ENCODE measurements around the gene TRPM8.

DNA sequence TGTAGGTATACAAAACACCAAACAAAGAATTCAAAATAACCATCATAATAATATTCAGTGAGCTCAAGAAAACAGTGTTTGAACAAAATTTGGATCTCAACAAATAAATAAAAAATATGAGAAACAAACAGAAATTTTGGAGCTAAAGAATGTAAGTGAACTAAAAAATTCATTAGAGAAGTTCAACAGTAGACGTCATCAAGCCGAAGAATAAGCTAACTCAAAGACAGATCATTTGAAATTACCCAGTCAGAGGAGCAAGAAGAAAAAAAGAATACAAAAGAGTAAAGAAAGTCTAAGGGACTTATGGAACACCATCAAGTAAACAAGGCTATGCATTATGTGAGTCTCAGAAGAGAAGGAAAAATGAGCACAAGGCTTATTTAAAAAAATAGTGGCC is 116.7 kb downstream of the TRPM8 start:
- no peak for TF ChIP-seq CTCF (IDR thresholded peaks at IDR 0.05)
- TF ChIP-seq POLR2A (IDR thresholded peaks at IDR 0.05): no peak
- no peak for TF ChIP-seq POLR2AphosphoS5 (IDR thresholded peaks at IDR 0.05)
